Mucosa of rectum (tissue), 2 donors: ENCODE measurements around the gene RCAN3.
A peak's percentile ranks its signal among the peaks of the same experiment; 100 is the strongest.
"Not testable (repeated sequence)": the region's sequence is repeated elsewhere in the genome, so short reads cannot be mapped to it uniquely, and the experiment has no call there.

Experiments used
- H3K27ac ChIP-seq, 2 donors: one replicate each; pipeline ENCODE4 v1.7.0; 2013; ENCODE audit warnings: inconsistent platforms in 2 of 2, low read depth in 2 of 2, low read length in 2 of 2
- H3K27me3 ChIP-seq, 2 donors: one replicate each; pipeline ENCODE4 v1.7.0; 2013; ENCODE audit warnings: low read length in 2 of 2; ENCODE audit not compliant: control insufficient read depth in 2 of 2, insufficient read depth in 2 of 2
- H3K36me3 ChIP-seq, 2 donors: one replicate each; pipeline ENCODE4 v1.7.0; 2013; ENCODE audit warnings: low read length in 2 of 2; ENCODE audit not compliant: control insufficient read depth in 2 of 2, insufficient read depth in 2 of 2
- H3K4me1 ChIP-seq, 2 donors: one replicate each; pipeline ENCODE4 v1.7.0; 2013; ENCODE audit warnings: low read length in 2 of 2, mild to moderate bottlenecking in 1 of 2; ENCODE audit not compliant: control insufficient read depth in 2 of 2, insufficient read depth in 2 of 2
- H3K4me3 ChIP-seq, 2 donors: one replicate each; pipeline ENCODE4 v1.7.0; 2013; ENCODE audit warnings: low read length in 2 of 2
- H3K9ac ChIP-seq, 2 donors: one replicate each; pipeline ENCODE4 v1.7.0; 2013; ENCODE audit warnings: low read length in 2 of 2, low read depth in 1 of 2, mild to moderate bottlenecking in 1 of 2
- H3K9me3 ChIP-seq, 2 donors: one replicate each; pipeline ENCODE4 v1.7.0; 2013; ENCODE audit warnings: low read length in 2 of 2; ENCODE audit not compliant: control insufficient read depth in 2 of 2
- donor health status: healthy.
- donor health status: Normal muscosa, but diverticular disease.

The RCAN3 gene

DNA sequence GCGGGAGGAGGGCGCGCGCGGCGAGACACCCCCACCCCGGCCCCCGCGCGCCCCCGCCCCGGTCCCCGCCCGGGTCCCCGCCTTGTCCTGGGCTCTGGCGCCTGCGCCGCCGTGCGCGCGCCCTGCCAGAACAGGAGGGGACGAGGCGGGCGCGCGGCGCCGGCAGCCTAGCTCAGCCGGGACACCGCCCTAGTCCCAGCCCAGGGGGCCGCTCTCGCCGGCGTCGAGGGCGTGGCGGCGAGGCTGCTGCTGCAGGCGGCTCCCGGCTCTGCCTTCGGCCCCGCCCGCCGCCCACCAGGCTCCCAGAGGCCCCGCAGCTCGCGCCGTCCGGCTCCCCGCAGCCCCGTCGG, at the start of gene RCAN3:
RCAN3 (plus strand) TSS at position 128 of the 350 bp plus-strand sequence. CDS start 11,537 bp downstream, outside the sequence.
- Histone ChIP-seq H3K4me3 (peak within 1 kb of the TSS; percentile 84 to 85), H3K9ac (peak within 1 kb of the TSS; percentile 86 to 88), H3K27me3 (no peaks in the 10 kb centered on the region), H3K36me3 (no peaks in the 10 kb centered on the region), H3K9me3 (no peaks in the 10 kb centered on the region), H3K27ac (peak within 1 kb of the TSS; percentile 93 to 94), H3K4me1 (peaks cover 11 to 17% of the 10 kb centered on the region in 2 donors)

GRCh38 chr1:24452922-24453485, 49.6 kb upstream of the RCAN3 start:
- no peaks in the 10 kb centered on the region for H3K4me1 ChIP-seq
- H3K36me3 ChIP-seq, result peaks cover 43 to 70% of the 10 kb centered on the region in 2 donors
- H3K4me3 ChIP-seq, result no peak overlapping the region
- H3K27me3 ChIP-seq, result no peaks in the 10 kb centered on the region
- H3K9ac ChIP-seq, result no peak overlapping the region
- no peaks in the 10 kb centered on the region for H3K9me3 ChIP-seq
- H3K27ac ChIP-seq, result no peak overlapping the region

- Histone ChIP-seq H3K9ac (no peak overlapping the region), H3K9me3 (no peaks in the 10 kb centered on the region), H3K36me3 (peaks cover 46 to 76% of the 10 kb centered on the region in 2 donors), H3K27ac (no peak overlapping the region), H3K4me1 (no peaks in the 10 kb centered on the region), H3K27me3 (no peaks in the 10 kb centered on the region), H3K4me3 (no peak overlapping the region)
These were observed 48.0 kb upstream of the RCAN3 start for GRCh38 chr1:24454673-24455072.

DNA sequence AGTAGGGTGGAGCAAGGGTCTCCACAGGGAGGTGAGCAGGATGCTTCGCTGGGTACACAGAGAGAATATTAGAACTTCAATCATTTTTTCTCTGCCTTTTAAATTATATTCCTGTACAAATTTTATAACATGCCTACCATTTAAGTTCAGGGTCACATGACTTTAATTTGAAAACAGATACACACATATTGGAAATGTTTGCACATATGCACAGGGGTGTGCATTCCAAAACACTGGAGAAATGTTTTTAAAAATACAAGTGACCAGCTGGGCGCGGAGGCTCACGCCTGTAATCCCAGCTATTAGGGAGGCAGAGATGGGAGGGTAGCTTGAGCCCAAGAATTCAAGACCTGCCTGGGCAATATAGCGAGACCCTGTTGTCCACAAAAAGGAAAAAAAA, 47.4 kb upstream of the RCAN3 start:
- H3K27me3 ChIP-seq, result no peaks in the 10 kb centered on the region
- no peak overlapping the region for H3K27ac ChIP-seq
- H3K4me1 ChIP-seq, result no peaks in the 10 kb centered on the region
- no peak overlapping the region for H3K4me3 ChIP-seq
- no peaks in the 10 kb centered on the region for H3K9me3 ChIP-seq
- peaks cover 51 to 77% of the 10 kb centered on the region in 2 donors for H3K36me3 ChIP-seq
- H3K9ac ChIP-seq, result no peak overlapping the region

GRCh38 chr1:24457866-24458265, 44.8 kb upstream of the RCAN3 start:
- H3K4me3 ChIP-seq, result no peak overlapping the region
- H3K4me1 ChIP-seq, result no peaks in the 10 kb centered on the region
- H3K9me3 ChIP-seq, result no peaks in the 10 kb centered on the region
- no peak overlapping the region for H3K9ac ChIP-seq
- peaks cover 45 to 70% of the 10 kb centered on the region in 2 donors for H3K36me3 ChIP-seq
- no peaks in the 10 kb centered on the region for H3K27me3 ChIP-seq
- H3K27ac ChIP-seq, result no peak overlapping the region

GRCh38 chr1:24459551-24460266, 42.9 kb upstream of the RCAN3 start:
- Histone ChIP-seq H3K9me3 (no peaks in the 10 kb centered on the region), H3K27me3 (no peaks in the 10 kb centered on the region), H3K4me1 (no peaks in the 10 kb centered on the region), H3K4me3 (no peak overlapping the region), H3K27ac (no peak overlapping the region), H3K36me3 (peaks cover 38 to 66% of the 10 kb centered on the region in 2 donors), H3K9ac (no peak overlapping the region)

DNA sequence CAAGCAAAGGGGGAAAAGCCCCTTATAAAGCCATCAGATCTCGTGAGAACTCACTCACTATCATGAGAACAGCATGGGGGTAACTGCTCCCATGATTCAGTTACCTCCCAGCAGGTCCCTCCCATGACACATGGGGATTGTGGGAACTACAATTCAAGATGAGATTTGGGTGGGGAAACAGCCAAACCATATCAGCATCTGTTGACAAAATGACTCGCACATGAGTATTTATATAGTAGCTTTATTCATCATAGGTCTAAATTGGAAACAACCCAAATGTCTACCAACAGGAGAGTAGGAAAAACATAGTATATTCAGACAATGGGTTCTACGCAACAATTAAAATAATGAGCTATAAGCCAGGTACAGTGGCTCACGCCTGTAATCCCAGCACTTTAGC, 40.5 kb upstream of the RCAN3 start:
- H3K9ac ChIP-seq, H3K27ac ChIP-seq, H3K4me3 ChIP-seq, H3K27me3 ChIP-seq, H3K9me3 ChIP-seq, H3K4me1 ChIP-seq: not testable (repeated sequence)
- peaks cover 37 to 63% of the 10 kb centered on the region in 2 donors for H3K36me3 ChIP-seq

DNA sequence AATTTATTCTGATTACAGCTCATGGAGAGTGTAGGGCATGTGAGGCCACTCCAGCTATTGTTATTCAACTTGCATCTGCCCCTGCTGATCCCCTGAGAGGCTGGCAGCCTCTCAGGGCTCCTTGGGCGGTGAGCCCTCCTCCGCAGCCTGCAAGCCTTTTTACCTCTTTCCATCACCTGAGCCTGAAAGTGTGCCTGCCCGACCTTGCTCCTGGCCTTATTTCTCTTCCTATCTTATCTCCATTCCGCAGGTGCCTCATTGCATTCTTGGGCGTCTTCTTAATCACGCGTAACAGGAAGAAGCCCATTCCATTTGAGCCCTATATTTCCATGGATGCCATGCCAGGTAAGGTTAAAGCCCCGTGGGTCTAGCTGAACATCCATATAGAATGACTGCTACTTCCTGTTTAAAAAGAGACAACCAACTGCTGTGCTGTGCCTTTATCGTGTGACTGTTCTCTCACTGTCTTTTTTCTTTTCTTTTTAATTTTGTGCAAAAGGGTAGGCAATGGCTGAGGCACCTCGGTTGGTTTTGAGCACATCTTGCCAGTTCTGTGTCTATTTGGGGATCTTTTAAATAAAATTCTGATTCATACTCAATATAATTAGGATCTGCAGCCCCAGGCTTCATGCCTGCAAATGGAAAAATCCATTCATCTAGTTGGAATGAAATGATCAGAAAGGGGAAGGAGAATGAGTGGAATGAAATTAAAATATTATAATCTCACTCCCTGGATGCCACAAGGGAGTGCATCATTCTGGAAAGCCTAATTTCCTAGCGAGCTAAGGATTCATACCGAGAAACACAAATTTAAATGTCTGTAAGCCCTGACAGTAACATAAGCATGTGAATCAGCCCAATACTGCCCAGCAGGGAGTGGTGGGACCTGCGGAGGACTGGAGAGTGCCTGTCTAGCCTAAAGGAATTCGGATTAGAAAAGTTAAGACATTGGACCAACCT, 38.6 kb upstream of the RCAN3 start:
- Histone ChIP-seq H3K36me3 (peaks cover 26 to 50% of the 10 kb centered on the region in 2 donors), H3K27me3 (no peaks in the 10 kb centered on the region), H3K9me3 (no peaks in the 10 kb centered on the region), H3K9ac (no peak overlapping the region), H3K4me3 (no peak overlapping the region), H3K27ac (no peak overlapping the region), H3K4me1 (no peaks in the 10 kb centered on the region)

DNA sequence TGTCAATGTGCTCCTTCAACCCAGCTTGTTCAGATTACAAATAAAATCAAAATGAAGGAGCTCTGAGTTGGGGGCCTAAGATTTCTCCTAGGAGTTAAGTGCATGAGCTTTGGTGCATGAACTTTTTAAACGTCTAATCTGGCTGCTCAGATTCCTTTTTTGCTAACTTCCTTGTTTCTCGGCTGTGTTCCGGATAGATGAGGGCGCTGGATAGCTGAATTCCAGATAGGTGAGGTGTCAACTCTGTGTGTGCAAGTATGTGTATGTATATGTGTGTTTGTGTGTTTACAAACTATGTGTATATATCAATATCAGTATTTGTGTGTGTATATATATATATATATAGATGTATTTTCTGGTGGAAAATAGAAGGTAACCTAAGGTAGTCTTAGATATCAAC, 37.5 kb upstream of the RCAN3 start:
- H3K9me3 ChIP-seq, result no peaks in the 10 kb centered on the region
- no peak overlapping the region for H3K9ac ChIP-seq
- peaks cover 20 to 48% of the 10 kb centered on the region in 2 donors for H3K36me3 ChIP-seq
- H3K4me3 ChIP-seq, result no peak overlapping the region
- H3K4me1 ChIP-seq, result no peaks in the 10 kb centered on the region
- no peaks in the 10 kb centered on the region for H3K27me3 ChIP-seq
- H3K27ac ChIP-seq, result no peak overlapping the region

- Histone ChIP-seq H3K9ac (no peak overlapping the region), H3K4me1 (no peaks in the 10 kb centered on the region), H3K4me3 (no peak overlapping the region), H3K9me3 (no peaks in the 10 kb centered on the region), H3K27me3 (no peaks in the 10 kb centered on the region), H3K36me3 (peaks cover 16 to 44% of the 10 kb centered on the region in 2 donors), H3K27ac (no peak overlapping the region)
These were observed 37.0 kb upstream of the RCAN3 start for GRCh38 chr1:24465638-24466037.
